WTC11 (cell line): ENCODE data around the gene DLG5. TPM values are rescaled to one million over a fixed set of nuclear protein-coding genes. Genes with fewer than 3 reads are reported as not detected.

Source experiments
- ATAC-seq: fragments of 200-7000 bp; cut with Tn5 transposase; 2 replicates; pipeline ENCODE4 v1.10.0; 2021; ENCODE audit warnings: mild to moderate bottlenecking, moderate library complexity
- CTCF ChIA-PET: fragments of 300-600 bp; sonication (Branson Sonifier 250); formaldehyde crosslinking; loops from one replicate; lab custom pipeline; 2021; ENCODE audit warnings: antibody characterized with exemption; lab: Charles Lee
- POLR2A ChIA-PET: fragments of 350-600 bp; sonication (Branson Sonifier 250); formaldehyde crosslinking; loops from one replicate; lab custom pipeline; 2021; ENCODE audit warnings: antibody characterized with exemption; lab: Charles Lee
- DNase-seq: peaks from one replicate; pipeline ENCODE4 v3.0.0; 2021; ENCODE audit warnings: low spot score
- H3K27ac Mint-ChIP-seq: 2 replicates; pipeline ENCODE4 v1.8.0; 2021; ENCODE audit warnings: mixed read lengths
- H3K27me3 Mint-ChIP-seq: 2 replicates; pipeline ENCODE4 v1.8.0; 2021; ENCODE audit warnings: low read depth, mild to moderate bottlenecking, moderate library complexity, mixed read lengths
- H3K36me3 Mint-ChIP-seq: 2 replicates; pipeline ENCODE4 v1.8.0; 2021; ENCODE audit warnings: mixed read lengths
- H3K4me1 Mint-ChIP-seq: 2 replicates; pipeline ENCODE4 v1.8.0; 2022; ENCODE audit warnings: mixed read lengths
- H3K4me3 Mint-ChIP-seq: 2 replicates; pipeline ENCODE4 v1.8.0; 2021; ENCODE audit warnings: mild to moderate bottlenecking, moderate library complexity, mixed read lengths
- H3K9me3 Mint-ChIP-seq: 2 replicates; pipeline ENCODE4 v1.8.0; 2021; ENCODE audit warnings: mixed read lengths
- ARID4B ChIP-seq: sonication (generic); formaldehyde crosslinking; IDR thresholded peaks from 2 replicates; pipeline ENCODE4 v1.8.0; 2023; ENCODE audit warnings: missing genetic modification reagents, mild to moderate bottlenecking, borderline replicate concordance
- ATF1 ChIP-seq: sonication (generic); formaldehyde crosslinking; IDR thresholded peaks from 2 replicates; pipeline ENCODE4 v1.8.1; 2023; ENCODE audit warnings: mild to moderate bottlenecking, moderate library complexity, missing genetic modification reagents
- ATF6 ChIP-seq: sonication (generic); formaldehyde crosslinking; IDR thresholded peaks from 2 replicates; pipeline ENCODE4 v1.8.1; 2023; ENCODE audit warnings: mild to moderate bottlenecking, missing genetic modification reagents
- E2F1 ChIP-seq: sonication (generic); formaldehyde crosslinking; IDR thresholded peaks from 2 replicates; pipeline ENCODE4 v1.8.0; 2022; ENCODE audit warnings: mild to moderate bottlenecking, missing genetic modification reagents
- E2F4 ChIP-seq: sonication (generic); formaldehyde crosslinking; IDR thresholded peaks from 2 replicates; pipeline ENCODE4 v1.8.1; 2022; ENCODE audit warnings: low read depth, mild to moderate bottlenecking, moderate library complexity, missing genetic modification reagents, borderline replicate concordance
- GTF2I ChIP-seq: fragments of 250-450 bp; sonication (Bioruptor Pico); conservative IDR thresholded peaks from 2 replicates; pipeline ENCODE4 v1.4.0; 2021; ENCODE audit warnings: mild to moderate bottlenecking
- JAZF1 ChIP-seq: fragments of 250-450 bp; sonication (Bioruptor Pico); IDR thresholded peaks from 2 replicates; pipeline ENCODE4 v1.9.0; 2021; ENCODE audit warnings: moderate library complexity, mild to moderate bottlenecking, inconsistent platforms
- JUN ChIP-seq: sonication (generic); formaldehyde crosslinking; IDR thresholded peaks from 2 replicates; pipeline ENCODE4 v1.8.0; 2023; ENCODE audit warnings: mild to moderate bottlenecking, missing genetic modification reagents
- KAT7 ChIP-seq: sonication (generic); formaldehyde crosslinking; IDR thresholded peaks from 2 replicates; pipeline ENCODE4 v1.8.1; 2023; ENCODE audit warnings: missing genetic modification reagents, mild to moderate bottlenecking, borderline replicate concordance
- NFATC4 ChIP-seq: fragments of 250-450 bp; sonication (Bioruptor Pico); IDR thresholded peaks from 2 replicates; pipeline ENCODE4 v1.9.0; 2021; ENCODE audit warnings: mild to moderate bottlenecking
- NFE2L1 ChIP-seq: sonication (generic); formaldehyde crosslinking; IDR thresholded peaks from 2 replicates; pipeline ENCODE4 v1.8.1; 2023; ENCODE audit warnings: missing genetic modification reagents
- STAT6 ChIP-seq: sonication (generic); formaldehyde crosslinking; conservative IDR thresholded peaks from 2 replicates; pipeline ENCODE4 v1.8.1; 2023; ENCODE audit warnings: mild to moderate bottlenecking, low read depth, missing genetic modification reagents, moderate library complexity
- TCF7 ChIP-seq: sonication (generic); formaldehyde crosslinking; IDR thresholded peaks from 2 replicates; pipeline ENCODE4 v1.8.0; 2022; ENCODE audit warnings: mild to moderate bottlenecking, low read depth, missing genetic modification reagents, moderate library complexity
- ZBTB21 ChIP-seq: sonication (generic); formaldehyde crosslinking; IDR thresholded peaks from 2 replicates; pipeline ENCODE4 v1.8.1; 2023; ENCODE audit warnings: mild to moderate bottlenecking, missing genetic modification reagents, borderline replicate concordance
- ZNF219 ChIP-seq: sonication (generic); formaldehyde crosslinking; IDR thresholded peaks from 2 replicates; pipeline ENCODE4 v1.8.0; 2023; ENCODE audit warnings: missing genetic modification reagents, mild to moderate bottlenecking, borderline replicate concordance
- ZNF281 ChIP-seq: sonication (generic); formaldehyde crosslinking; IDR thresholded peaks from 2 replicates; pipeline ENCODE4 v1.8.0; 2023; ENCODE audit warnings: mild to moderate bottlenecking, missing genetic modification reagents
- ZNF317 ChIP-seq: sonication (generic); formaldehyde crosslinking; IDR thresholded peaks from 2 replicates; pipeline ENCODE4 v1.8.1; 2023; ENCODE audit warnings: low read depth, mild to moderate bottlenecking, moderate library complexity, missing genetic modification reagents, borderline replicate concordance
- ZNF396 ChIP-seq: fragments of 250-450 bp; sonication (Bioruptor Pico); IDR thresholded peaks from 2 replicates; pipeline ENCODE4 v1.8.0; 2021; ENCODE audit warnings: mild to moderate bottlenecking, moderate library complexity, borderline replicate concordance
- ZNF512 ChIP-seq: sonication (generic); formaldehyde crosslinking; IDR thresholded peaks from 2 replicates; pipeline ENCODE4 v1.8.1; 2022; ENCODE audit warnings: missing genetic modification reagents, borderline replicate concordance
- ZNF671 ChIP-seq: fragments of 250-450 bp; sonication (Bioruptor Pico); IDR thresholded peaks from 2 replicates; pipeline ENCODE4 v1.8.0; 2021; ENCODE audit warnings: mild to moderate bottlenecking
- total RNA-seq: library from RNA; stranded (reverse); gene quantifications from 3 replicates; pipeline ENCODE4 v1.2.3, GENCODE V29; 2021

The DLG5 gene
- total RNA-seq, 1 experiment from 2014 or later: 65.5 TPM

GRCh38 chr10:77925795-77926565 lies 575 bp downstream of the DLG5 start:
- Mint-ChIP-seq H3K9me3 (peaks cover 7% of the 10 kb centered on the region), H3K27ac (no peak overlapping the region), H3K36me3 (peaks cover 8% of the 10 kb centered on the region), H3K4me1 (peaks cover 49% of the 10 kb centered on the region), H3K4me3 (peak overlapping the region; percentile 66), H3K27me3 (peaks cover 8% of the 10 kb centered on the region)
- ATAC-seq (peak; percentile 44), DNase-seq (peak; percentile 67)
- ChIA-PET POLR2A (interaction anchor here (2.2 kb wide), 1 partner anchor 23 kb away, joined by 9 read pairs; no protein-coding TSS in a partner anchor), CTCF (interaction anchor here (1.0 to 6.4 kb wide), 5 partner anchors 8 to 88 kb away, joined by 3 to 48 read pairs (median 8); no protein-coding TSS in a partner anchor)
- 0 out of 2 replicates have a peak, but pooled peaks have one; percentile 37 for TF ChIP-seq ARID4B (CRISPR knock-in tag)
- TF ChIP-seq ZNF396: no peak
- TF ChIP-seq KAT7 (CRISPR knock-in tag): no peak
- no peak for TF ChIP-seq E2F1
- no peak for TF ChIP-seq ATF1
- TF ChIP-seq ZNF281: no peak
- no peak for TF ChIP-seq E2F4 (CRISPR knock-in tag)
- TF ChIP-seq ZBTB21 (CRISPR knock-in tag): no peak
- 0 out of 2 replicates have a peak, but pooled peaks have one; percentile 45 for TF ChIP-seq ZNF317
- no peak for TF ChIP-seq GTF2I (CRISPR knock-in tag)
- TF ChIP-seq ZNF671 (CRISPR knock-in tag): no peak
- TF ChIP-seq ZNF512 (CRISPR knock-in tag): no peak
- TF ChIP-seq NFE2L1: no peak
- no peak for TF ChIP-seq NFATC4 (CRISPR knock-in tag)
- no peak for TF ChIP-seq JAZF1 (CRISPR knock-in tag)
- TF ChIP-seq TCF7: no peak
- no peak for TF ChIP-seq ZNF219
- no peak for TF ChIP-seq JUN (CRISPR knock-in tag)
- TF ChIP-seq ATF6 (CRISPR knock-in tag): no peak
- no peak for TF ChIP-seq STAT6 (CRISPR knock-in tag)
